ENCODE results near the gene TBC1D24.

Gene TBC1D24

GRCh38 chr16:2490190-2491105 lies 15.5 kb downstream of the TBC1D24 start:
- TF ChIP-seq ZFX (IDR thresholded peaks at IDR 0.05; ENCODE audit: borderline replicate concordance) (no peak), CTCF (IDR thresholded peaks at IDR 0.05) (no peak)
- H3K27ac ChIP-seq = no peak overlapping the region

GRCh38 chr16:2492292-2492691 lies 17.4 kb downstream of the TBC1D24 start:
- H3K27ac ChIP-seq = no peak overlapping the region
- TF ChIP-seq ZFX (IDR thresholded peaks at IDR 0.05; ENCODE audit: borderline replicate concordance) (no peak), CTCF (IDR thresholded peaks at IDR 0.05) (no peak)

GRCh38 chr16:2493605-2494004 lies 18.7 kb downstream of the TBC1D24 start:
- no peak for TF ChIP-seq CTCF (IDR thresholded peaks at IDR 0.05)
- TF ChIP-seq ZFX (IDR thresholded peaks at IDR 0.05; ENCODE audit: borderline replicate concordance) = no peak
- H3K27ac ChIP-seq = no peak overlapping the region

DNA sequence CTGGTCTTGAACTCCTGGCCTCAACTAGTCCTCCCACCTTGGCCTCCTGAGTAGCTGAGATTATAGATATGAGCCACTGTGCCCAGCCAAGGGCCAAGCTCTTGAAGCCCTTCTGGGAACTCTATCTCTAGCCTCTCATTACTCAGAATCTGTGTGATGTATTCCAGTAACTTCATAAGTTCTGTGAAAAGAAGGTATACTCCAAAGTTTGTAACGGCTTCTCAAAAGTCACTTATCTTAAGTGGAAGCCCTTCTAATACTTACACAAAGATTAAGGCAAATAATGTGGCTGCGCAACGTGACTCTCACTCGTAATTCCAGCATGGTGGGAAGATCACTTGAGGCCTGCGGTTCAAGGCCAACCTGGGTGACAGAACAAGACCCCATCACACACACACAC lies 19.7 kb downstream of the TBC1D24 start:
- H3K27ac ChIP-seq = peak overlapping the region; percentile 76; the same call in 1 of the 2 replicates
- TF ChIP-seq ZFX (IDR thresholded peaks at IDR 0.05; ENCODE audit: borderline replicate concordance) (no peak), CTCF (IDR thresholded peaks at IDR 0.05) (no peak)

GRCh38 chr16:2495041-2495440 lies 20.1 kb downstream of the TBC1D24 start:
- H3K27ac ChIP-seq = peak overlapping the region; percentile 76
- no peak for TF ChIP-seq CTCF (IDR thresholded peaks at IDR 0.05)
- TF ChIP-seq ZFX (IDR thresholded peaks at IDR 0.05; ENCODE audit: borderline replicate concordance) = no peak

- no peak for TF ChIP-seq CTCF (IDR thresholded peaks at IDR 0.05)
- TF ChIP-seq ZFX (IDR thresholded peaks at IDR 0.05; ENCODE audit: borderline replicate concordance) = no peak
- peak overlapping the region; percentile 76 for H3K27ac ChIP-seq
Observed at GRCh38 chr16:2496223-2497115, 21.5 kb downstream of the TBC1D24 start.

Data from 22Rv1 (cell line).